GM12878 (cell line): ENCODE data around the gene PPAN. TPM values are rescaled to one million over a fixed set of nuclear protein-coding genes. Genes with fewer than 3 reads are reported as not detected.

Experiments used
- ASH2L ChIP-seq: fragments of 300-600, 200-600 bp; sonication (generic); IDR thresholded peaks from 2 replicates; pipeline ENCODE4 v1.6.1; 2017; ENCODE audit warnings: low read depth, mild to moderate bottlenecking, borderline replicate concordance
- BMI1 ChIP-seq: fragments of 450-650 bp; IDR thresholded peaks from 2 replicates; pipeline ENCODE4 v1.6.1; 2016; ENCODE audit warnings: mild to moderate bottlenecking, moderate library complexity, borderline replicate concordance
- CBFB ChIP-seq: IDR thresholded peaks from 2 replicates; pipeline ENCODE4 v1.6.1; 2016; ENCODE audit warnings: antibody characterized with exemption, low read depth
- CBX5 ChIP-seq: sonication (generic); IDR thresholded peaks from 2 replicates; pipeline ENCODE4 v1.6.1; 2016; ENCODE audit warnings: low read depth, moderate library complexity, mild to moderate bottlenecking, inconsistent platforms
- EED ChIP-seq: sonication (generic); IDR thresholded peaks from 2 replicates; pipeline ENCODE4 v1.6.1; 2016; ENCODE audit warnings: antibody characterized with exemption, low read depth
- IRF4 ChIP-seq: IDR thresholded peaks from 2 replicates; pipeline ENCODE4 v1.6.1; 2011; ENCODE audit warnings: low read depth, low read length
- MEF2A ChIP-seq: IDR thresholded peaks from 2 replicates; pipeline ENCODE4 v1.6.1; 2011; ENCODE audit warnings: low read depth, mild to moderate bottlenecking, low read length, moderate library complexity; ENCODE audit not compliant: insufficient read depth
- MYB ChIP-seq: fragments of 150-350 bp; IDR thresholded peaks from 2 replicates; pipeline ENCODE4 v1.6.1; 2014; ENCODE audit warnings: mild to moderate bottlenecking, low read depth, low read length, borderline replicate concordance
- MYC ChIP-seq: IDR thresholded peaks from 2 replicates; pipeline ENCODE4 v1.6.1; 2011; ENCODE audit warnings: mild to moderate bottlenecking, low read length, moderate library complexity, inconsistent platforms; ENCODE audit not compliant: insufficient read depth, insufficient replicate concordance, insufficient read length, severe bottlenecking
- NFYA ChIP-seq: IDR thresholded peaks from 2 replicates; pipeline ENCODE4 v1.6.1; 2011; ENCODE audit warnings: low read depth, mild to moderate bottlenecking, low read length, improper control_type of control experiment, borderline replicate concordance
- RAD21 ChIP-seq: IDR thresholded peaks from 2 replicates; pipeline ENCODE4 v1.6.1; 2011; ENCODE audit warnings: mild to moderate bottlenecking, low read depth, low read length, moderate library complexity; ENCODE audit not compliant: insufficient read depth
- YY1 ChIP-seq: IDR thresholded peaks from 2 replicates; pipeline ENCODE4 v1.6.1; 2011; ENCODE audit warnings: low read depth, mild to moderate bottlenecking, low read length
- polyA plus RNA-seq, 11 experiments: library from polyadenylated mRNA; depleted of rRNA in 4 of 11; unstranded in 6 of 11; stranded (reverse) in 5 of 11; fragments of >200 nt; fragmentation: Nextera tagmentation in 4 of 11; fragmentation: Illumina TruSeq in 1 of 11; extraction: Ambion mirVana in 4 of 11; extraction: Trizol in 1 of 11; gene quantifications; 1 replicate in 1 of 11; 2 replicates in 10 of 11; pipeline versions ENCODE4 v1.2.1 to v1.2.3, GENCODE V29; 2011 to 2016; ENCODE audit warnings: inconsistent platforms in 2 of 11, missing spikeins in 2 of 11, low read depth in 1 of 11
- total RNA-seq, 4 experiments: library from RNA; depleted of rRNA in 3 of 4; stranded (reverse); fragments of >200 nt in 3 of 4; fragmentation: Illumina TruSeq in 1 of 4; extraction: Trizol in 1 of 4; gene quantifications; 2 replicates each; pipeline versions ENCODE4 v1.2.1 to v1.2.3, GENCODE V29; 2013 to 2021
- TF ChIP-seq, protein P1 (sequence below): IDR thresholded peaks from 2 replicates; pipeline ENCODE4 v1.6.1; 2012; ENCODE audit warnings: low read length, inconsistent platforms
- TF ChIP-seq, protein P2 (sequence below): IDR thresholded peaks from 2 replicates; pipeline ENCODE4 v1.6.1; 2012; ENCODE audit warnings: mild to moderate bottlenecking, low read depth, low read length
- TF ChIP-seq, protein P3 (sequence below): fragments of 450-650 bp; IDR thresholded peaks from 2 replicates; pipeline ENCODE4 v1.6.1; 2017; ENCODE audit warnings: mild to moderate bottlenecking, low read depth, inconsistent platforms; ENCODE audit not compliant: poor library complexity, severe bottlenecking
- TF ChIP-seq, protein P4 (sequence below): fragments of 450-650 bp; IDR thresholded peaks from 2 replicates; pipeline ENCODE4 v1.6.1; 2016; ENCODE audit warnings: mild to moderate bottlenecking
- TF ChIP-seq, protein P5 (sequence below): fragments of 450-650 bp; IDR thresholded peaks from 2 replicates; pipeline ENCODE4 v1.6.1; 2018; ENCODE audit warnings: borderline replicate concordance, mild to moderate bottlenecking; ENCODE audit not compliant: partially characterized antibody

The PPAN gene
- total and polyA plus RNA-seq, 10 of the 15 experiments (the other 5 are each of a cell fraction or from before 2014, with no cell fraction given) = 2.1 to 171 (median 108) TPM

DNA sequence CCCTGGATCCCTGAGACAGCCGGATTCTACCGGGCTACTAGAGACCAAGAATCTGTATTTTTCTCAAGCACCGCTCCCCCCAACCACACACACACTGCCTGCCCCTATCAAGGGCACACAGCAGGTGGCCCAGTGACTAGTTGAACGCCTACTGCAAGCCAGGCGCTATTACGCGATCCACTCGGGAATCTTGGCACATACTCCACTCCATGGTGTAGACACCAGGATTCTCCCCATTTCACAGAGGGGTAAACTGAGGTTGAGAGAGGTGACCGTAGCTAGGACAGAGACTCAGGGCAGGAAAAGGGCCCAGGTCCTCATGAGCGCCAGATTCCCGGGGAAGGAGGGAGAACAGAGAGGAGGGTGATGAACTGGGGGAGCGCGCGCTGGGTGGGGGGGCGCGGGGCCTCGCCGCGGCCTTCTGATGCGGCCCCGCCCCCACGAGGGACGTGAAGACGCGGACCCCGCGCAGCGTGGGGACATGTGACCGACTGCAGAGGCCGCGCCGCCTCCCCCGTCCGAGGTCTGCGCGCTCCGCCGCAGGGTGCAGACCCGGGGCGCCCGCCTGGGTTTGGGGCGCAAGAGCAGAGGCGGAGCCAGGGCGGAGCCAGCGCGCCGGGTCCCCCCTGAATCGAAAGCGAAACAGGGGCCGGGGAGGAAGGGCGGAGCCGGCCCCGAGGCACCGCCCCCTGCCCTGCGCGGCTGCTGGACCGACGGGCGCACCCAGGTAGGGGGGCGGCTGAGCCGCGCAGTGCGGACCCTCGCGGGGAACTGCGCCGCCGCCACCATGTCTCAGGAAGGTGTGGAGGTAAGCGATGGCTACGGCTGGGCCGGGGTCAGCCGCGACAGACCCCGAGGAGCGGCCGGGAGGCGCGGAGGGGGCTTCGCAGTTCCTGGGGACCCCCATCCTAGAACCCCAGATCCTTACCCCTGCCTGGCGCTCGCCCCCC lies 20.2 kb upstream of the PPAN start, which contains the start of gene SHFL (continued):
- TF ChIP-seq, protein P1, sequence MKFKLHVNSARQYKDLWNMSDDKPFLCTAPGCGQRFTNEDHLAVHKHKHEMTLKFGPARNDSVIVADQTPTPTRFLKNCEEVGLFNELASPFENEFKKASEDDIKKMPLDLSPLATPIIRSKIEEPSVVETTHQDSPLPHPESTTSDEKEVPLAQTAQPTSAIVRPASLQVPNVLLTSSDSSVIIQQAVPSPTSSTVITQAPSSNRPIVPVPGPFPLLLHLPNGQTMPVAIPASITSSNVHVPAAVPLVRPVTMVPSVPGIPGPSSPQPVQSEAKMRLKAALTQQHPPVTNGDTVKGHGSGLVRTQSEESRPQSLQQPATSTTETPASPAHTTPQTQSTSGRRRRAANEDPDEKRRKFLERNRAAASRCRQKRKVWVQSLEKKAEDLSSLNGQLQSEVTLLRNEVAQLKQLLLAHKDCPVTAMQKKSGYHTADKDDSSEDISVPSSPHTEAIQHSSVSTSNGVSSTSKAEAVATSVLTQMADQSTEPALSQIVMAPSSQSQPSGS = no peak
- no peak for TF ChIP-seq NFYA
- TF ChIP-seq, protein P2, sequence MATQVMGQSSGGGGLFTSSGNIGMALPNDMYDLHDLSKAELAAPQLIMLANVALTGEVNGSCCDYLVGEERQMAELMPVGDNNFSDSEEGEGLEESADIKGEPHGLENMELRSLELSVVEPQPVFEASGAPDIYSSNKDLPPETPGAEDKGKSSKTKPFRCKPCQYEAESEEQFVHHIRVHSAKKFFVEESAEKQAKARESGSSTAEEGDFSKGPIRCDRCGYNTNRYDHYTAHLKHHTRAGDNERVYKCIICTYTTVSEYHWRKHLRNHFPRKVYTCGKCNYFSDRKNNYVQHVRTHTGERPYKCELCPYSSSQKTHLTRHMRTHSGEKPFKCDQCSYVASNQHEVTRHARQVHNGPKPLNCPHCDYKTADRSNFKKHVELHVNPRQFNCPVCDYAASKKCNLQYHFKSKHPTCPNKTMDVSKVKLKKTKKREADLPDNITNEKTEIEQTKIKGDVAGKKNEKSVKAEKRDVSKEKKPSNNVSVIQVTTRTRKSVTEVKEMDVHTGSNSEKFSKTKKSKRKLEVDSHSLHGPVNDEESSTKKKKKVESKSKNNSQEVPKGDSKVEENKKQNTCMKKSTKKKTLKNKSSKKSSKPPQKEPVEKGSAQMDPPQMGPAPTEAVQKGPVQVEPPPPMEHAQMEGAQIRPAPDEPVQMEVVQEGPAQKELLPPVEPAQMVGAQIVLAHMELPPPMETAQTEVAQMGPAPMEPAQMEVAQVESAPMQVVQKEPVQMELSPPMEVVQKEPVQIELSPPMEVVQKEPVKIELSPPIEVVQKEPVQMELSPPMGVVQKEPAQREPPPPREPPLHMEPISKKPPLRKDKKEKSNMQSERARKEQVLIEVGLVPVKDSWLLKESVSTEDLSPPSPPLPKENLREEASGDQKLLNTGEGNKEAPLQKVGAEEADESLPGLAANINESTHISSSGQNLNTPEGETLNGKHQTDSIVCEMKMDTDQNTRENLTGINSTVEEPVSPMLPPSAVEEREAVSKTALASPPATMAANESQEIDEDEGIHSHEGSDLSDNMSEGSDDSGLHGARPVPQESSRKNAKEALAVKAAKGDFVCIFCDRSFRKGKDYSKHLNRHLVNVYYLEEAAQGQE = no peak
- no peak for TF ChIP-seq CBFB
- TF ChIP-seq MEF2A = no peak
- TF ChIP-seq, protein P3, sequence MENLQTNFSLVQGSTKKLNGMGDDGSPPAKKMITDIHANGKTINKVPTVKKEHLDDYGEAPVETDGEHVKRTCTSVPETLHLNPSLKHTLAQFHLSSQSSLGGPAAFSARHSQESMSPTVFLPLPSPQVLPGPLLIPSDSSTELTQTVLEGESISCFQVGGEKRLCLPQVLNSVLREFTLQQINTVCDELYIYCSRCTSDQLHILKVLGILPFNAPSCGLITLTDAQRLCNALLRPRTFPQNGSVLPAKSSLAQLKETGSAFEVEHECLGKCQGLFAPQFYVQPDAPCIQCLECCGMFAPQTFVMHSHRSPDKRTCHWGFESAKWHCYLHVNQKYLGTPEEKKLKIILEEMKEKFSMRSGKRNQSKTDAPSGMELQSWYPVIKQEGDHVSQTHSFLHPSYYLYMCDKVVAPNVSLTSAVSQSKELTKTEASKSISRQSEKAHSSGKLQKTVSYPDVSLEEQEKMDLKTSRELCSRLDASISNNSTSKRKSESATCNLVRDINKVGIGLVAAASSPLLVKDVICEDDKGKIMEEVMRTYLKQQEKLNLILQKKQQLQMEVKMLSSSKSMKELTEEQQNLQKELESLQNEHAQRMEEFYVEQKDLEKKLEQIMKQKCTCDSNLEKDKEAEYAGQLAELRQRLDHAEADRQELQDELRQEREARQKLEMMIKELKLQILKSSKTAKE = no peak
- TF ChIP-seq CBX5 = no peak
- no peak for TF ChIP-seq IRF4
- TF ChIP-seq, protein P4, sequence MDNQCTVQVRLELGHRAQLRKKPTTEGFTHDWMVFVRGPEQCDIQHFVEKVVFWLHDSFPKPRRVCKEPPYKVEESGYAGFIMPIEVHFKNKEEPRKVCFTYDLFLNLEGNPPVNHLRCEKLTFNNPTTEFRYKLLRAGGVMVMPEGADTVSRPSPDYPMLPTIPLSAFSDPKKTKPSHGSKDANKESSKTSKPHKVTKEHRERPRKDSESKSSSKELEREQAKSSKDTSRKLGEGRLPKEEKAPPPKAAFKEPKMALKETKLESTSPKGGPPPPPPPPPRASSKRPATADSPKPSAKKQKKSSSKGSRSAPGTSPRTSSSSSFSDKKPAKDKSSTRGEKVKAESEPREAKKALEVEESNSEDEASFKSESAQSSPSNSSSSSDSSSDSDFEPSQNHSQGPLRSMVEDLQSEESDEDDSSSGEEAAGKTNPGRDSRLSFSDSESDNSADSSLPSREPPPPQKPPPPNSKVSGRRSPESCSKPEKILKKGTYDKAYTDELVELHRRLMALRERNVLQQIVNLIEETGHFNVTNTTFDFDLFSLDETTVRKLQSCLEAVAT = no peak
- TF ChIP-seq RAD21 = no peak
- no peak for TF ChIP-seq MYC
- no peak; the same call in 1 of the 2 replicates for TF ChIP-seq MYB
- TF ChIP-seq YY1 = no peak
- TF ChIP-seq BMI1 = no peak
- TF ChIP-seq, protein P5, sequence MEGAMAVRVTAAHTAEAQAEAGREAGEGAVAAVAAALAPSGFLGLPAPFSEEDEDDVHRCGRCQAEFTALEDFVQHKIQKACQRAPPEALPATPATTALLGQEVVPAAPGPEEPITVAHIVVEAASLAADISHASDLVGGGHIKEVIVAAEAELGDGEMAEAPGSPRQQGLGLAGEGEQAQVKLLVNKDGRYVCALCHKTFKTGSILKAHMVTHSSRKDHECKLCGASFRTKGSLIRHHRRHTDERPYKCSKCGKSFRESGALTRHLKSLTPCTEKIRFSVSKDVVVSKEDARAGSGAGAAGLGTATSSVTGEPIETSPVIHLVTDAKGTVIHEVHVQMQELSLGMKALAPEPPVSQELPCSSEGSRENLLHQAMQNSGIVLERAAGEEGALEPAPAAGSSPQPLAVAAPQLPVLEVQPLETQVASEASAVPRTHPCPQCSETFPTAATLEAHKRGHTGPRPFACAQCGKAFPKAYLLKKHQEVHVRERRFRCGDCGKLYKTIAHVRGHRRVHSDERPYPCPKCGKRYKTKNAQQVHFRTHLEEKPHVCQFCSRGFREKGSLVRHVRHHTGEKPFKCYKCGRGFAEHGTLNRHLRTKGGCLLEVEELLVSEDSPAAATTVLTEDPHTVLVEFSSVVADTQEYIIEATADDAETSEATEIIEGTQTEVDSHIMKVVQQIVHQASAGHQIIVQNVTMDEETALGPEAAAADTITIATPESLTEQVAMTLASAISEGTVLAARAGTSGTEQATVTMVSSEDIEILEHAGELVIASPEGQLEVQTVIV = no peak
- no peak for TF ChIP-seq EED
- TF ChIP-seq ASH2L = no peak
